Measurements from ENCODE around the gene RABL6. TPM values are rescaled to one million over a fixed set of nuclear protein-coding genes. Genes with fewer than 3 reads are reported as not detected.
"Not testable (repeated sequence)": the region's sequence is repeated elsewhere in the genome, so short reads cannot be mapped to it uniquely, and the experiment has no call there.

RABL6 gene
- total RNA-seq, 1 experiment from 2014 or later = 30.0 TPM

- no peak for DNase-seq (ENCODE audit: low read depth)
Observed at GRCh38 chr9:136775191-136775590, 32.6 kb upstream of the RABL6 start.

GRCh38 chr9:136776947-136777346 is 30.8 kb upstream of the RABL6 start:
- no peak for DNase-seq (ENCODE audit: low read depth)

DNA sequence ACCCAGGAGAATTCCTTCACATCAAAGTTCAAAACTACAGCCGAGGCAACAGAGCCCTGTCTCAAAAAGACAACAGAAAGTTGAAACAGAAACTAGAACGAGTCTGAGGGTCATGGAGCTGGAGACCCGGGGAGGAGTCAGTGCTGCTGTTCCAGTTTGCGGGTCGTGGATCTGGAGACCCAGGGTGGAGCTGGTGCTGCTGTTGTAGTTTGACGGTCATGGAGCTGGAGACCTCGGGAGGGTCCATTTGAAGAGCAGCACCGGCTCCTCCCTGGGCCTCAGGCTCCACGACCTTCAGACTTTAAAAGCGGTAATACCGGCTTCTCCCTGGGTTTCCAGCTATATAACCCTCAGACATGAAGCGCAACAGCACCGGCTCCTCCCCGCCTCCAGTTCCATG is 30.4 kb upstream of the RABL6 start:
- DNase-seq (ENCODE audit: low read depth) = no peak

GRCh38 chr9:136779808-136780207 is 27.9 kb upstream of the RABL6 start:
- DNase-seq (ENCODE audit: low read depth) = no peak

- DNase-seq (ENCODE audit: low read depth) = no peak
Observed at GRCh38 chr9:136782452-136782851, 25.3 kb upstream of the RABL6 start.

DNA sequence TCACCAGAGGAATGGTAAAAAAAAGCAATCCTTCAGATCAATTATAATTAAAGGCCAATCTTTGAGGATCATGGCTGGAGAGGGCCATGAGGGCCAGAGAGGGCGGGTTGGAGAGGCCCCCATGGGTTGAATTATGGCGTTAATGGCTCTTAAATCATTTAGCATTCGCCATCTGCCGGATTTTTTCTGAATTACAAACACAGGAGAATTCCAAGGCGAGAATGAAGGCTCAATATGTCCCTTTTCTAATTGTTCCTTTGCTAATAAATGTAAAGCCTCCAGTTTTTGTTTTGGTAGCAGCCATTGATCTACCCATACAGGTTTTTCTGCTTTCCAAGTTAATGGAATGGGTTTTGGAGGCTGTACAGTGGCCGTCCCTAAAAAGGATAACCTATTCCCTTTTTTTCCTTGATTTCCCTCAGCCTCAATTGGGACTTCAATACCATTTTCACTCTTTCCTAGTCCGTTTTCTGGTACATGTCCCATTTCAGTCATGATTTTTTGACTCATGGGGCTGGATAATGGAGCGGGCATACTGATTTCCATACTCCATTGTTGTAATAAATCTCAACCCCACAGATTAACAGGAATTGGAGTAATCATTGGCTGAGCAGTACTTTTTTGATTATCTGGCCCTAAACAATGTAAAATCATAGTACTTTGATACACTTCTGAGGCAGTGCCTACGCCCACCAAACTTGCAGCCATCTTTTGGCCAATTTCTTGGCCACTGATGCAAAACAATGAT is 23.3 kb upstream of the RABL6 start:
- no peak for DNase-seq (ENCODE audit: low read depth)

DNA sequence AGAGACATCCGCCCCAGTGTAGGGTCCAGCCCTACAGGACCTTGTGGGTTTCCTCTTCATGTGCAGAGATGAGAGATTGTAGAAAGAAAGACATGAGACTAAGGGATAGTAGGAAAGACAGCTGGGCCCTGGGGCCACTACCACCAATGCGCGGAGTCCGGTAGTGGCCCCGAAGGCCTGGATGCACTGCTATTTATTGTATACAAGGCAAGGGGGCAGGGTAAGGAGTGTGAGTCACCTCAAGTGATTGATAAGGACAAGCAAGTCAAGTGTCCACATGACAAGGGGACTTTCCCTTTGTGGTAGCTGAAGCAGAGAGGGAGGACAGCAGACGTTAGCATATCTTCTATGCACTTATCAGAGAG is 22.8 kb upstream of the RABL6 start:
- DNase-seq (ENCODE audit: low read depth) = no peak

DNA sequence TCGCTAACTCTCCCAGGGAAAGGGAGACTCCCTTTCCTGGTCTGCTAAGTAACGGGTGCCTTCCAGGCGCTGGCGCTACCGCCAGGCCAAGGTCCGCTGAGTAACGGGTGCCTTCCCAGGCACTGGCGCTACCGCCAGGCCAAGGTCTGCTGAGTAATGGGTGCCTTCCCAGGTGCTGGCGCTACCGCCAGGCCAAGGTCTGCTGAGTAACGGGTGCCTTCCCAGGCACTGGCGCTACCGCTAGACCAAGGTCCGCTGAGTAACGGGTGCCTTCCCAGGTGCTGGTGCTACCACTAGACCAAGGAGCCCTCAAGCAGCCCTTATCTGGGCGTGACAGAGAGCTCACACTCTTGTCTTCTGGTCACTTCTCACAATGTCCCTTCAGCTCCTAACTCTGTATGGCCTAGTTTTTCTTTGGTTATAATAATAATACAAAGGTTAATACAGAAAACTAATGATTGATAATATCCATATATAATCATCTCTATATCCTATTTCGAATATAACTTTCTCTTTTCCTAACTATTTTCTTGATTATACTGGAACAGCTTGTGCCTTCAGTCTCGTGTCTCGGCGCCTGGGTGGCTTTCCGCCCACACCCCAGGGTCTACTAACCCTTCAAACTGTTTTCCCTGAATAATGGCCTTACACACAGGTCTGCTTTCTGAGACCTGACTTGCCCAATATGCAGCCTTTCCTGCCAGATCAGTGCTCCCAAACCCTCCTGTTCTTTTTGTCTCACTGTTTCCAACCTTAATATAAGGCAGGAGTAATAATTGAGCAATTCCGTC is 22.0 kb upstream of the RABL6 start:
- not testable (repeated sequence) for DNase-seq (ENCODE audit: low read depth)

DNA sequence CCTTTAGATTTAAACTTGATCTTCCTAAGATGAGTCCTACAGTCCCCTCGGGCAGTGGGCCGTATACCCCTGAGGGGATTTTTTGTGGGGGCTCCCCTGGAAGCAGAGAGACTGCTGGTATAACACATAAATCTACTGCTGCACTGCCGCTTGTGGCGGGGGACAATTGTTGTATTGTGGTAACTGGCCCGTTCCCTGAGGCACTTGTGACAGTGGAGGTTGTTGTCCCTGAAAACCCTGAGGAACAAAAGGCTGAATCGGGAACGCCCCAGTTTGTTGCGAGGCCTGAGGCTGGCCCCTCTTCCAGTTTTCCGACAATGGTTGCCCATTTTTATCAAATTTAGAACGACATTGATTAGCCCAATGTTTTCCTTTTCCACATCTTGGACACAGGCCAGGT is 21.3 kb upstream of the RABL6 start:
- no peak for DNase-seq (ENCODE audit: low read depth)

GRCh38 chr9:136786983-136787382 is 20.8 kb upstream of the RABL6 start:
- not testable (repeated sequence) for DNase-seq (ENCODE audit: low read depth)

GRCh38 chr9:136787690-136788400 is 19.9 kb upstream of the RABL6 start:
- DNase-seq (ENCODE audit: low read depth) = peak; percentile 40

DNA sequence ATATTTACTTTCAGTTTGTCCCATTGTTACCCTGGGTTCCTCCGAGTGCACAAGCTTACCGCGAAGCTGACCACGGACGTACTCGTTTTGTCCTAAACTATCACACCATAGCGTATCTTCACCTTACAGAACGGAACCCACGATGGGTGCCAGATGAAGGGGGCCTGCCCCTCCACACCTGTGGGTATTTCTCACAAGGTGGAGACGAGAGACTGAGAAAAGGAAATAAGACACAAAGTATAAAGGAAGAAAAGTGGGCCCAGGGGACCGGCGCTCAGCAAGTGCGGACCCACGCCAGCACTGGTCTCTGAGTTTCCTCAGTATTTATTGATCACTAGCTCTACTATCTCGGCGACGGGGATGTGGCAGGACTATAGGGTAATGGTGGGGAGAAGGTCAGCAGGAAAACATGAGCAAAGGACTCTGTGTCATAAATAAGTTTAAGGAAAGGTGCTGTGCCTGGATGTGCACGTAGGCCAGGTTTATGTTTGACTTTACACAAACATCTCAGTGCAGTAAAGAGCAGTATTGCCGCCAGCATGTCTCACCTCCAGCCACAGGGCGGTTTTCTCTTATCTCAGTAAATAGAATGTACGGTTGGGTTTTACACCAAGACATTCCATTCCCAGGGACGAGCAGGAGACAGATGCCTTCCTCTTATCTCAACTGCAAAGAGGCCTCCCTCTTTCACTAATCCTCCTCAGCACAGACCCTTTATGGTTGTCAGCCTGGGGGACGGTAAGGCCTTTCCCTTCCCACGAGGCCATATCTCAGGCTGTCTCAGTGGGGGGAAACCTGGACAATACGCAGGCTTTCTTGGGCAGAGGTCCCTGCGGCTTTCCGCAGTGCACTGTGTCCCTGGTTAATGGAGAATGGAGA is 18.9 kb upstream of the RABL6 start:
- not testable (repeated sequence) for DNase-seq (ENCODE audit: low read depth)

- no peak for DNase-seq (ENCODE audit: low read depth)
Observed at GRCh38 chr9:136789523-136789937, 18.2 kb upstream of the RABL6 start.

DNA sequence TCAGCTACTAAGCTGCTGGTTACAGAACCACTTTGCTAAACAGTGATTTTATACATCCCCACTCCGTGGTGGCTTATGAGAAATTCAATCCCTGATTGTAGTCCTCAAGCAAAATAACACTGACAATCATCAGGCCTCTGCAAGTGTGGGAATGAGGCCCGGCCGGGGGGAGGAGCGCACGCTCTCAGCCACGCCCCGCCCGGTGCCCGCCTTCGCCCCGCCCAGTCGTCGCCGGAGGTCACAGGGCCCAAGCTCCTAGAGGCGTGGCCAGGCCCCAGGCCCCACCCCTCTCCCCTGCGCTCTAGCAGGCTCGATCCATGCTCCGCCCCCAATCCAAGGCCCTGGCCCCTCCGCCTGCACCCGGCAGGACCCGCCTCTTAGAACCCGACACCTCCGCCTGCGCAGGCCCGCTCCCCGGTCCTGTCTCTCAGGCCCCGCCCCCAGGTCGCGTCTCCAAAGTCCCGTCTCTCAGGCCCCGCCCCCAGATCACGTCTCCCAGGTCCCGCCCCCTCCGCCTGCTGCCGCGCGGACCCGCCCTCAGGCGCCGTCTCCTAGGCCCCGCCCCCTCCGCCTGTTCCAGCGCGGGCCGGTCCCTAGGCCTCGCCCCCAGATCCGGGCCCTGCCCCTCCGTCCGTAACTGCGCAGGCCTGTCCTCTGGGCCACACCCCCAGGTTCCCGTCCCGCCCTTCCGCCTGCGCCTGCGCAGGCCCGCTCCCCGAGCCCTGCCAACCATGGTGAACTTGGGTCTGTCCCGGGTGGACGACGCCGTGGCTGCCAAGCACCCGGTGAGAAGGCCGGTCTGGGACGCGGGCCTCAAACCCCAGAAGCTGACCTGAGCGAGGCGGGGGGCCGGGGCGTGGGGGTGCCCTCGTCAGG is 16.9 kb upstream of the RABL6 start, which contains the start of gene TMEM141:
TMEM141 (plus strand) TSS at position 705 of the 876 bp plus-strand sequence; CDS start at position 732, 27 bp downstream.
- peak; percentile 95 for DNase-seq (ENCODE audit: low read depth)

DNA sequence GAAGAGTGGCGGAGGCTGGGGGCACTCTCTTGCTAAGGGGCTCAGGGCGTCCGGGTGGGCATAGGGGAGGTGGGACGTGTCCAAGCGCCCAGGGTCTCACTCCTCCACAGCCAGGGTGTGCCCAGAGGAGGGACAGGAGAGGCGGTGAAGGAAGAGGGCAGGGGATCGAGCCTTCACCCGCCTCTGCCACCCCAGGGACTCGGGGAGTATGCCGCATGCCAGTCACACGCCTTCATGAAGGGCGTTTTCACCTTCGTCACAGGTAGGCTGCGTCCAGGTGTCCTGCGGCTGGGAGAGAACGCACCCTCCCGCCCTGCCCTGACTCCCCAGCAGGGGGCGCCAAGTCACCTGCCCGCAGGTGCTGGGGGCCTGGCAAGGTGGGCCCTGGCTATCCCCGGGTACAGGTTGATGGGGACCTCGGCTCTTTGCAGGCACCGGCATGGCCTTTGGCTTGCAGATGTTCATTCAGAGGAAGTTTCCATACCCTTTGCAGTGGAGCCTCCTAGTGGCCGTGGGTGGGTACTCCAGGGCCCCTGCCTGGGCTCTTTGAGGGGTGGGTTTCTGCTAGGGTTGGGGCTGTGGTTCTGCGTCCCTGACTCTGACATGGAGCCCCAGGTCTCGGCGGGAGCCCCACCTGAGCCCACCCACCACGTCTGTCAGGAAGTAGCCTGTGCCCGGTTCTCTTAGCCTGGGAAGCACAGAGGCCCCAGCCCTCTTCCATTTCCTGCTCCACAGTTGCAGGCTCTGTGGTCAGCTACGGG is 16.1 kb upstream of the RABL6 start:
- no peak for DNase-seq (ENCODE audit: low read depth)

- no peak for DNase-seq (ENCODE audit: low read depth)
Observed at GRCh38 chr9:136792321-136793085, 15.2 kb upstream of the RABL6 start.

DNA sequence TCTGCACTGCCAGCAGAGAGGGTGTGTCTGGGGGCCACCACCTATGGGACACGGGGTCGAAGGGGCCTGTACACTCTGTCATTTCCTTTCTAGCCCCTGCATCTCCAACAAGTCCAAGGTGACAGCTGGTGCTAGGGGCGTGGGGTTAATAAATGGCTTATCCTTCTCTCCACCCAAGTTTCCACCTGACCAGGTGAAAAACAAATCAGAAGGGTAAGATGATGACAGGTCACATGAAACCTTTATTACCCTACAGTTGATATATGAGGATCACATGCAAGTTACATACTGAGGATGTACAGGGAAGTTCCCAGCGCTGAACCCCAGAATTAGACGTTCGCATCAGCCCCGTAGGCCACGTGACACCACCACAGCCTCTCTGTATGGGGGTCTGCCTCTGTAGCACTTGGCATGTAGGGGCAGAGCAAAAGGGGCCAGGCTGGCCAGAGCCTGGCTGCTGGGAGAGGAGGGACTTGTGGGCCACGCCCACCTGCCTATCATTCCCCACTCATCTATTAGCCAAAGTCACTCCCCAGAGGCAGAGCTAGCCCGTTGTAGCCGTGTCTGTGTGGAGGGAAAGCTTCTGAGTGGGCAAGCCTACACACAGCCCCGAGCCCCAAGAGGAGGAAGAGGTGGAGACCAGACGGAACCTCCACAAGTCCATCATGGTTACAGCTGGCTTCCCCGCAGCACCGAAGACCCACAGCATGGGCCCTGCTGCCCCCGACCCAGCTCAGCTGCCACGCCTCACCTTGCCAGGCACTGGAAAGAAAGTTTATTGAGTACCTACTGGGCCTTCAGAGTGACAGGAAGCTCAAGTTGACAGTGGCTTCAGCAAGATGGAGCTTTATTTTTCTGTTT is 14.4 kb upstream of the RABL6 start:
- no peak for DNase-seq (ENCODE audit: low read depth)

Measured in RPMI7951 (cell line).